GM10248 (cell line): ENCODE measurements around the gene KIF26A.

Experiments
- CTCF ChIA-PET: fragments of 300-600 bp; sonication (Branson Sonifier 250); formaldehyde crosslinking; extraction: SDS; loops from one replicate; lab custom pipeline; 2021; ENCODE audit warnings: antibody characterized with exemption; lab: Yijun Ruan, JAX
- POLR2A ChIA-PET: fragments of 350-650 bp; sonication (Branson Sonifier 250); formaldehyde crosslinking; extraction: SDS; loops from one replicate; lab custom pipeline; 2020; ENCODE audit warnings: antibody characterized with exemption; lab: Yijun Ruan, JAX
- DNase-seq: peaks from one replicate; pipeline ENCODE4 v3.0.0; 2012; ENCODE audit errors: extremely low spot score
- TF ChIP-seq, protein P1 (sequence below): IDR thresholded peaks from 2 replicates; pipeline ENCODE4 v1.5.1; 2012; ENCODE audit warnings: mild to moderate bottlenecking, low read depth; ENCODE audit errors: extremely low read depth, missing control alignments, control extremely low read depth

KIF26A gene

DNA sequence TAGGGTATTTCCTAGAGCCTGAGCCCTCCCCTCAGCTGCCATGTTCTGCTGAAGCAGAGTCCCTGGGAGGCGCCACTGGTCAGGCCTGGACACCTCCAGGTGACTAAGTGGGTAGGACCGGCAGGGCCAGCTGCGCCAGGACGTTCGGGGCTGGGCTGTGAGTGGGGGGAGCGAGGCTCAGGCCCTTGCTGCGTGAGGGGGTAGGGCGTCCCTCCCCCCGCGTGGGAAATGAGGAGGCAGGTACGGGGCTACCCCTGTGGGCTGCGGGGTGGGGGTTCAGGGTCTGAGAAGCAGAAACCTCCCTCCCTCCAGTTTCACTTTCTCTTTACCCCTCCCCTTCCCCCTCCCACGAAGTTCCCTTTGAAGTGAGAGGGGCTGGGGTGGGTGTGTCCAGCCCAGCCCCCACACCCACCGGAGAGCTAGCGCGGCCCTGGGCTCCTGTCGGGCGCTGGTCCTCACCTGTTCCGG lies 22.1 kb upstream of the KIF26A start:
- DNase-seq = no peak
- ChIA-PET POLR2A (no interaction called here), CTCF (interaction anchor here (1.5 kb wide), 1 partner anchor 38 kb away, joined by 3 read pairs; no protein-coding TSS in a partner anchor)
- TF ChIP-seq, protein P1, sequence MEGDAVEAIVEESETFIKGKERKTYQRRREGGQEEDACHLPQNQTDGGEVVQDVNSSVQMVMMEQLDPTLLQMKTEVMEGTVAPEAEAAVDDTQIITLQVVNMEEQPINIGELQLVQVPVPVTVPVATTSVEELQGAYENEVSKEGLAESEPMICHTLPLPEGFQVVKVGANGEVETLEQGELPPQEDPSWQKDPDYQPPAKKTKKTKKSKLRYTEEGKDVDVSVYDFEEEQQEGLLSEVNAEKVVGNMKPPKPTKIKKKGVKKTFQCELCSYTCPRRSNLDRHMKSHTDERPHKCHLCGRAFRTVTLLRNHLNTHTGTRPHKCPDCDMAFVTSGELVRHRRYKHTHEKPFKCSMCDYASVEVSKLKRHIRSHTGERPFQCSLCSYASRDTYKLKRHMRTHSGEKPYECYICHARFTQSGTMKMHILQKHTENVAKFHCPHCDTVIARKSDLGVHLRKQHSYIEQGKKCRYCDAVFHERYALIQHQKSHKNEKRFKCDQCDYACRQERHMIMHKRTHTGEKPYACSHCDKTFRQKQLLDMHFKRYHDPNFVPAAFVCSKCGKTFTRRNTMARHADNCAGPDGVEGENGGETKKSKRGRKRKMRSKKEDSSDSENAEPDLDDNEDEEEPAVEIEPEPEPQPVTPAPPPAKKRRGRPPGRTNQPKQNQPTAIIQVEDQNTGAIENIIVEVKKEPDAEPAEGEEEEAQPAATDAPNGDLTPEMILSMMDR = no peak

DNA sequence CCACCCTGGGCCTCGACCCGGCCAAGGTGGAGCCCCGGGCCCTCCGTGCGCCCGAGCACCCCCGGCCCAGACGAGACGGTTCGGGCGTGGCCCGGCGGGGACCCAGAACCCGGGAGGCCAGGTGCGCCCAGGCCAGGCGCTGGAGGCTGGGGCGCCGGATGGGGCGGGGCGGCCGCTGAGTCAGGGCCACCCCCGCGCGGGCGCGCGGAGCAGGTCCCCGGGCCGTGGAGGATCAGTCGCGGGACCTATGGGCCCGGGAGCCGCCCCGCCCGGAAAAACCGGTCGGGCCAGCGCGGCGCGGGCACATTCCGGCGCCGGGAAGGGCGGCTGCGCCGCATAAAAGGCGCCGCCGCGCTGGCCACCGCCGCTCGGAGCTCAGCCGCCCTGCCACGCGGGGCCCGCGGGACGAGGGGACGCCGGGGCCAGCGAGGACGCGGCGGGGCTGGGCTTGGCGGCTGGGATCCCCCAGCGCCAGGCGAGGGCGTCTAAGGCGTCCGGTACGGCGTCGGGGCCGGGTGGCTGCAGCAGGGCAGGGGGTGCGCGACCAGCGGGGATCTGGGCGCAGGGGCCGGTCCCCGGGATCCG lies 21.5 kb upstream of the KIF26A start:
- ChIA-PET CTCF (interaction anchor here (1.5 kb wide), 1 partner anchor 39 kb away, joined by 3 read pairs; no protein-coding TSS in a partner anchor), POLR2A (no interaction called here)
- TF ChIP-seq, protein P1 = no peak
- DNase-seq = no peak

DNA sequence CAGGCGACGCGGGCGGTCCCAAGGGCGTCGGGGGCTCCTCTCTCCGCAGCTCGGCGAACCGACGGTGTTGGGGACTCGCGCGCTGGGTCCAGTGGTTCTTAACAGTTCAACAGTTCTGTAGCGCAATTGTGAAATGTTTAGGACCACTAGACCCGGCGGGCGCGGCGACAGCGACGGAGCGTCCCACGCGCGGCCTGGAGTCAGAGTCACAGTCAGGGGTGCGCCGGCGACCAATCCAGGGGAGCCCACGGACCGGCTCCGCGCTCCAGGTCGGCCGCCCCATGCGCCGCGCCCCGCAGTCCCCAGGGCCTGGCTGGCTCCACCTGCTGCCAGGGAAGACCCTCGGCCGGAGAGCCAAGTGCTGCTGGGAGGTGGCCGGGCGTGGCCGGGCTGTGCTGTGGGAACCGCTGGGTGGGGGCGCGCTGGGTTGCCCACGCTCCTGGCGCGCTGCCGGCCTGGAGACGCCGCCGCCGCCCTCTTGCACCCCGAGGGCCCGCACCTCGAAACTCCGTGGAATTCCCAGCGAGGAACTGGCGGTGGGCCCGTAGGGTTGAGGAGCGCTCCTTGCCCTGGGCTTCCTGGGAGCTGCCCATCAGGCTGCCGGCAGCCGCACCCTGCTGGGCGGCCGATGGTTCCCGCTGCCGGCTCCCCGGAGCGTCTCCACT lies 20.9 kb upstream of the KIF26A start:
- ChIA-PET POLR2A (no interaction called here), CTCF (no interaction called here)
- TF ChIP-seq, protein P1 = no peak
- DNase-seq = no peak

DNA sequence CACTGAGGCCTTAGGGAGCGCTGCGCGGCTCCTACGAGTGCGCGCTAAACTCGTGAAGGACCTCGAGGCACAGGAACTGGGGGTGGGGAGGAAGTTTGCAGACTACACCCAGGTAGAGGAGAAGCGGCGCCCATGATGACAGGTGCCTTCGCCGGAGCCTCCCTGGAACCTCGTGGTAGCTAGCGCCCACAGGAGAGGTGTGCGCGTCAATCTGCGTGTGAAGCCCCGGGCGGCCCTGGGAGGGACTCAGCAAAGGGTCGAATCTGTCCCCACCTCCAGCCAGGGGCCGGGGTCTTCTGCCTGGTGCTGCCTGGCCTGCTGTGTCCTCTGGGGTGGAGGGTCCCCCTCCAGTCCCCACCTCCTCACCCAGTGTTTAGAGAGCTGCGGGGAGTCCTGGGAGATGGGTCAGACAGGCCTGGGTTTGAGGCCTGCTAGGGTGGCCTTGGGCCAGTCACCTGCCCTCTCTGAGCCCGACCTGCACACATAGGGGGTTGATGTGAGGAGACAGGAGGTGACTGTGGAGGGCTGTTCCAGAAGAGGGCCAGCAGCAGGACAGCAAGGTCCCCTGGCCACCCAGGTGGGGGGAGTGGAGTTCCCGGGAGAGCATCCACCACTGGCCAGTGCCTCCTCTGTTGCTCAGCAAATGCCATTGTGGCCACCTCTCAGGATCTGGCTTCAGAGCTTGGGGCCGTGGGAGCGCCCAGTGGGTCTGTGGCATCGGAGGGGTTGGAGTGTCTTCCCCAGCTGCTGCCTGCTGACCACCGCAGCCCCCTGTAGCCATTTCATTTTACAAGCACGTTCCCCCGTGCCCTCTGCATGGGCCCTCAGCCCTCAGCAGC lies 20.2 kb upstream of the KIF26A start:
- ChIA-PET POLR2A (no interaction called here), CTCF (no interaction called here)
- DNase-seq = no peak
- TF ChIP-seq, protein P1 = no peak

DNA sequence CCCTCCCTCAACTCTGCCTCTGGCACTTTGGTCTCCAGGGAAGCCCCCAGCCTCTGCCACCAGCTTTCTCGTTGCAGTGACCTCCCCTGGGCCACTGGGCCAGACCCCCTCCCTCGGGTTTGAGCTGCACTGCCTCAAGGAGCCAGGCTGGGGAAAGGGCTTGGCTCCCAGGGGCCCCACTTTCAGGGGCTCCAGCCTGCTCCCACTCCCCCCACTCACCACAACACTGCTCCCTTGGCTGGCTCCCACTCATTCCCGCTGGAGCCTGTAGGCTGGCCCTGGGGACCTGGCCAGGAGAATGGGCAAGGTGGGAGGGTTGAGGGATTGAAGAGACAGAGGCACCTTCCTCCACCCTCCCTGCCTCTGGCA lies 19.3 kb upstream of the KIF26A start:
- TF ChIP-seq, protein P1 = no peak
- DNase-seq = no peak
- CTCF ChIA-PET = no interaction called here
- POLR2A ChIA-PET = interaction anchor here (0.7 kb wide), 1 partner anchor 241 kb away, joined by 3 read pairs; no protein-coding TSS in a partner anchor
